Choroid plexus epithelial cell (primary cell): Measurements from ENCODE around the gene EXOC6B.
A peak's percentile ranks its signal among the peaks of the same experiment; 100 is the strongest.

Source experiments
- DNase-seq: peaks from one replicate; pipeline ENCODE4 v3.0.0-alpha.2; 2010; ENCODE audit warnings: low read depth
- H3K4me3 ChIP-seq: 2 replicates; pipeline ENCODE4 v1.5.1; 2011; ENCODE audit warnings: low read depth, mild to moderate bottlenecking, control low read depth, low read length, moderate library complexity
- TF ChIP-seq, protein P1 (sequence below): conservative IDR thresholded peaks from 2 replicates; pipeline ENCODE4 v1.5.1; 2011; ENCODE audit warnings: low read depth, mild to moderate bottlenecking, control low read depth, inconsistent platforms, low read length, moderate library complexity

The EXOC6B gene

DNA sequence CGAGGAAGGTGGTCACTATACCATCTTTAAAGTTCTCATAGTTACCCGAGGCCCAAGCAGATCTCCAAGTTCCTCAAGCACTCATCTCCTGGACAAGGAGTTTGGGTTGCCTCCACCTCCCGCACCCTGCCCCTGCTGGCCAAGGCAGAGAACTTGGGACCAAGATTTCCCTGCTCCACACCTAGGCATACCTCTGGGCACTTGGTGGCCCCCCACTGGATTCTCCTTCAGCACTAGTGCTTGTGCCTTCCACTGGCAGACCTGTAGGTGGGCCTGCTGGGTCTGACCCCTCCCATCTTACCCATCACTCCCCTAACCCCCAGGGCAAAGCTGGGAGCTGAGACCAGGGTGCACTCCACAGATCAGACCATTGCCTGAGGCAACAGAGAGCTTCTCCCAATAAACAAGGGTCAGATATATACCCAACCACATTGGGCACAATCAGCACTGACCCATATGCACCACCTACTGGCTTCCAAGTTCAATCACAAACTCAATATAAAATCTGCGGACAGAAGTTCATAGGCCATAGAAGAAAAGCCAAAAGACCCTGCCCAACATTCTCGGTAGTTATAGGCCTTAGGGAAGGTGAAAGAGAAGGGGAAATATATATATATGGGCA is 244.2 kb downstream of the EXOC6B start:
- TF ChIP-seq, protein P1, sequence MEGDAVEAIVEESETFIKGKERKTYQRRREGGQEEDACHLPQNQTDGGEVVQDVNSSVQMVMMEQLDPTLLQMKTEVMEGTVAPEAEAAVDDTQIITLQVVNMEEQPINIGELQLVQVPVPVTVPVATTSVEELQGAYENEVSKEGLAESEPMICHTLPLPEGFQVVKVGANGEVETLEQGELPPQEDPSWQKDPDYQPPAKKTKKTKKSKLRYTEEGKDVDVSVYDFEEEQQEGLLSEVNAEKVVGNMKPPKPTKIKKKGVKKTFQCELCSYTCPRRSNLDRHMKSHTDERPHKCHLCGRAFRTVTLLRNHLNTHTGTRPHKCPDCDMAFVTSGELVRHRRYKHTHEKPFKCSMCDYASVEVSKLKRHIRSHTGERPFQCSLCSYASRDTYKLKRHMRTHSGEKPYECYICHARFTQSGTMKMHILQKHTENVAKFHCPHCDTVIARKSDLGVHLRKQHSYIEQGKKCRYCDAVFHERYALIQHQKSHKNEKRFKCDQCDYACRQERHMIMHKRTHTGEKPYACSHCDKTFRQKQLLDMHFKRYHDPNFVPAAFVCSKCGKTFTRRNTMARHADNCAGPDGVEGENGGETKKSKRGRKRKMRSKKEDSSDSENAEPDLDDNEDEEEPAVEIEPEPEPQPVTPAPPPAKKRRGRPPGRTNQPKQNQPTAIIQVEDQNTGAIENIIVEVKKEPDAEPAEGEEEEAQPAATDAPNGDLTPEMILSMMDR, result peak; percentile 29
- no peak overlapping the region for H3K4me3 ChIP-seq
- no peak for DNase-seq

DNA sequence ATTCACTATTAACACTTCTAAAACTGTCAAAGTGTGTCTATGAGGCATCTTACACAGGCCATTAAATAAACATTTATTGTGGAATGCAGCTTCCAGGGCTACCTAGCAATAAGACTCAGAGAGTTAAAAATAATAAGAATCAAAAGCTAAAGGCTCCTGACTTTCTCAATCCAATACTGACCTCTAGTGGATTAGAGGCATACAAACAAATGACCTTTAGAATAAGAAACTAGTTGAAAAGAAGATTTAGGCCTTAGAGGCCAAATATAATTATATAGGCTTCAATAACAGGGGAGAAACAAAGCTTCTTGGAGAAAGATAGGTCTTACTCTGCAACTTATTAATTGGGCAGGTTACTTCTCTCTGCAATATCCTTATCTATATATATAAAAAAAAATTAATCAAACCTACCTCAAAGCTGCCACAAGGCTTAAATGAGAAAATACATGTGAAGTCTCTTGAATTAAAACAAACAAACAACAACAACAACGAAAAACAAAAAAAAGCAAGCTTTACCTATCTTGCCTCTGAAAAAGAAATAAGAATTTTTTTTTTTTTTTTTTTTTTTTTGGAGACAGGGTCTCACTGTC is 246.1 kb downstream of the EXOC6B start:
- DNase-seq, result peak; percentile 76
- H3K4me3 ChIP-seq, result no peak overlapping the region
- TF ChIP-seq, protein P1, result peak; percentile 61

DNA sequence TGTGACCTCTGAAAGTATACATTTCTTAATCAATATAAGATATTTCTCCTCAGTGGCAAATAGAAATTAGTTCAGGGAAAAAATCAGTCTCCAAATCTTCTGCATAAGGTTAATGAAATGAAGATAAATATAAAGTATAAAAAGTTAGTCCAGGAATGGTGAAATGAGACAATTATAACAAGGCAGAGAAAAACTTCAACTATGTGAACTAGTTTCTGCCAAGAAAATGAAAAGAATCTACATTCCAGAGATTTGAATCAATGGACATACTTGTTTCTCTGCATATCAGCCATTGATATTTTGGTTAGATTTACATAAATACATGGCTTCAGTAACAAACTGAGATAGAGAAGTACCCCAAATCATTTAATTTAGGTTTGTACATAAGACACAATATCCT is 249.0 kb downstream of the EXOC6B start:
- TF ChIP-seq, protein P1, result no peak
- peak; percentile 70 for DNase-seq
- H3K4me3 ChIP-seq, result no peak overlapping the region

DNA sequence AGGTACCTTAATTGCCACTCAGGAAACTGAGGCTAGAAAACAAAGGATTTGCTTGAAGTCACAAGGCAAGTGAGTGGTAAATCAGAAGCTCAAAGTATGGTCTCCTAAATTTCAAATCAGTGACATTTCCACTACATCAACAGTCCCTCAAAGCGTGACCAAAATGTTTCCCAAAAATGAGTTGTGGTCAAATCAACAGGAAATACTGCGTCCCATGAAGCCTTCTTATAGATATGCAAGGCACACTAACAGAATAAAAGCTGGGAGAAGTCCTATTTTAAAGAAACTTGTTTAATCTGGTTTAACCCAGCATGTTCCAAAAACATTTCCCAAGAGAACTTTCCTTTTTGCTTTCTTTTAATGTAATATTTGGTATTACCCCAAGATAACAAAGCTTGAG is 249.4 kb downstream of the EXOC6B start:
- peak; percentile 58 for DNase-seq
- TF ChIP-seq, protein P1, result no peak
- no peak overlapping the region for H3K4me3 ChIP-seq

DNA sequence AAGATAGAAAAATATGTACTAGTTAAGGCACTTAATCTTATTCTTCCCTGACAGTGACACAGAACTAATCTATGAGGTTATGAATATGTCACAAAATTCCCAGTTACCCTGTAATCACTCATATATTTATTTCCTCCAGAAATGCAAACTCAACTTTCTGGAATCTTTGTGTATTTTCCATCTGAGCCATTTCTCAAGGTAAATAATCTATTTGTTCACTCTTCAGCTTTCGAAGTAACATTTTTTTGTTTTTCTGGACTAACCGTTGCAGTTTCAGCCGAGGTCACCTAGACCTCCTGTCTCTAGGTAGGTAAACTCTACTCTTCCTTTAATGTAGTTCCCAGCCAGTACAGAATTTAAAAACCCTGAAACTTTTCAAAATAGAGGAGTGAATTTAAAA is 250.9 kb downstream of the EXOC6B start:
- no peak overlapping the region for H3K4me3 ChIP-seq
- no peak for DNase-seq
- TF ChIP-seq, protein P1, result no peak

DNA sequence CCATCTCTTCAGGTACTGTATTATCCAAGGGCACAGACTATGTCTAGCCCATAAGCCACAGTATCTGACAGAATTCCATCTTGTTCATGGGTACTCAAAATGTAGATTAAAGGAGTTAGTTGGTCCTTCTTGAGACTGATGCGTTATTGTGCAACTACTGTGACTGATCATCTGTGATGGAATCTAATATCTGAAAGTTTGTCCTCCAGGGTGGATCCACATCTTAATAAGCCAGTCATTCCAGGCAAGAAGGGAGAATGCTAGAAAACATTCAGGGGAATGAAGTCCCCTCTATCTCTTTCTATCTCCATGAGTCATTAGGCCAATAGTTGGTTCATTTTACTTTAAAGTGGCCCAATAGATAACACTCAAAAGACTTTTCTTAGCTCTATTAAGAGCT is 252.6 kb downstream of the EXOC6B start:
- TF ChIP-seq, protein P1, result no peak
- peak; percentile 30 for DNase-seq

DNA sequence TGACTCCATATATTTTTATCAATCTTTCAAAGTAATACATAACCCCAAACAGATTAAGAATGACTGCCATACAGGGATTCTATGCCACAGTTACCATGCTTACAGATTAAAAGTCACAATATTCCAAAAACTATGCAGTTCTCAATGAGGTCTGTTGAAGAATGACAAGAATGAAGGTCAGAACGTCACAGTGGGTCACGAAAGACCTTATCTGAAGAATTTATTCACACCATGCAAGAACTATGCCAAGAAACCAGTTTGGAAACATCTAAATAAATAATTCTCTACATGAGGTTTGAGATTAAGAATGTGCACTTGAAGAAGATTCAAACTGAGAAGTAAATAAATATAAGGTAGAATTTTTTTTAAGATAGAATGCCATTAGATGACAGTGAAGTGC is 253.3 kb downstream of the EXOC6B start:
- DNase-seq, result peak; percentile 93
- H3K4me3 ChIP-seq, result no peak overlapping the region
- TF ChIP-seq, protein P1, result no peak

More for the DNA sequence above, 252.6 kb downstream of the EXOC6B start:
- H3K4me3 ChIP-seq, result no peak overlapping the region
